NCI-H1048 (cell line): Measurements from ENCODE around the gene GATA3.

Experiments used
- DNase-seq: peaks from one replicate; lab custom pipeline; 2025; lab: John Stamatoyannopoulos, UW

The GATA3 gene

DNA sequence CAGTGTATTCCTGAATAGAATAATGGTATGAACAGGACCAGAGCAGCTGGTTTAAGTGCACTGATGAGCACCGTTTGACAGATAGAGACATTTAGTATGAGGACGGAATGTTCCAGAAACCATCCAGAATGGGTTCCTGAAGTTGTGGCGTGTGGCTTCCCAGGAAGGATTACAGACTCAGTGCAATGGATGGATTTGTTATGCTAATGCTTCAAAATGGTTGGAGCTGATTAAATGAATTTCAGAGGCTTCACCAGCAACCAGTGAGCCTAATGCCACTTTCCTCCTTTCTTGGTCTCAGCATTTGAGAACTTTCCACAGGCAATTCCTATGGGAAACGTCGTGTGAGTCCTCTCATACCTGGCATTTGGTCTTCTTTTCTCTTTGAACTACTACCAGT is 9.9 kb downstream of the GATA3 start:
- no peak for DNase-seq

DNA sequence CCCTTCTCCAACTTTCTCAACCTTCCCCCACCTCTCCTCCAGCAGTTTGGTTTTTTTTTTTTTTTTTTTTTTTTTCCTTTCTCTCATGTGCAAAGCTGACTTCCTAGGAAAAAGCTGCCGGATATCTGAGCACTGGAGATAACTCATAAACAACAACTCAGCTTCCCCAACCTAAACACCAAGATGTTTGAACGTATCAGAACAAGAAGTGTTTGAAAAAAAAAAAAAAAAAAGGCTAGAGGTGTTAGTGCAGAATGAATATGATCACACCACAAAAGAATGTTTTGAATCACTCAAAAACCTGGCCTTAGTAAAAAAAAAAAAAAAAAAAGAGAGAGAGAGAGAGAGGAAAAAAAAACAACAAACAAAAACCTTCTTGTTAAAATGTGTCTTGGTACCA is 11.2 kb downstream of the GATA3 start:
- DNase-seq: no peak

DNA sequence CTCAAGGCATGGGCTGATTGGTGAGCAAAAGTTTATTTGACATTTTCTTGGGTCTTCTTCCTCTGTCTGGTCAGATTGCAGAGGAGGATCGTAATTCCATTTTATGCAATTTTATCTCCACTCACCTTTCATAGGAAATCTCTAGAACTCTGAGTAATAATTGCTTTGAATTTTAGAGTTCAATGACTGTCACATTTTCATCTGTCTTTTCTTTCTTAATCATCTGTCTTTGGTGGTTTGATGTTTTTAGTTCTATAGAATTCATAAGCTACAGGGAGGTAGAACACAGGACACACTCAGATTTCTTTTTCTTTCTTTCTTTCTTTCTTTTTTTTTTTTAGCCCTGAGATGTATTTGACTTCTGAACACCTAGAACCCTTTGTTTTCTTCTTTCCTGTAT is 11.6 kb downstream of the GATA3 start:
- DNase-seq: no peak

DNA sequence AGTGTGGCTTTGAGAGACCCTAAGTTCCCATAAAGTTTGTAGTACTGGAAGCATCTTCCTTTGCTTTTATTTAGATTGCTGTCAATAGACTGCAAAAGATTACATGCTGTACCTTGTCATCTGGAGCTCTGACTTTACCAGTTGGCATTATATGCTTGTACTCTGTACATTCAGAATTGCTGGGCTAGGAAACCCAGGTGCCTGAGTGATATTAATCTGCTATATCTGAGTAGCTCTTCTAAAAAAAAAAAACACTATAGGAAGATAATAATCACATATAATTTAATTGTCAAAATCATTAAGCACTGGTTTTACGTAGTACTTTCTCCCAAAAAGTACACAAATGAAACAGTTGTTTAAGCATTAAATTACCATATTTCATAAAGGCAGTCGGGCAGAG is 12.3 kb downstream of the GATA3 start:
- DNase-seq: no peak

DNA sequence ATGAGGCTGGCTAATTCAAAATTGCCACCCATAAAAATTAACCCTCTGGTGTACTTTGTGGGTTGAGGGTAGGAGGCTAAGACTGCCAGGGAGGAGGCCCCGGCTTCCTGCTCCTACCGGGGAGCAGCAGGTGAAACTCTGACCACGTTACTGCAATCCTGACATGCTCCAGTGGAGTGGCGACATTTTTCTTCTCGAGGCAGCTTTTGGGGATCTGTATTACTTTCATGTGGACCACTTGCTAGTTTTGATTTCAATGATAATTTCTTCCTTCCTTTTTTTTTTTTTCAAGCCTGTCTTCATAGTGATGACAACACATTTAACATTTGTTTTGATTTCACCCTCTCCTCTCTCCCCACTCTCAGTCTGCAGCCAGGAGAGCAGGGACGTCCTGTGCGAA is 14.6 kb downstream of the GATA3 start:
- DNase-seq: no peak

DNA sequence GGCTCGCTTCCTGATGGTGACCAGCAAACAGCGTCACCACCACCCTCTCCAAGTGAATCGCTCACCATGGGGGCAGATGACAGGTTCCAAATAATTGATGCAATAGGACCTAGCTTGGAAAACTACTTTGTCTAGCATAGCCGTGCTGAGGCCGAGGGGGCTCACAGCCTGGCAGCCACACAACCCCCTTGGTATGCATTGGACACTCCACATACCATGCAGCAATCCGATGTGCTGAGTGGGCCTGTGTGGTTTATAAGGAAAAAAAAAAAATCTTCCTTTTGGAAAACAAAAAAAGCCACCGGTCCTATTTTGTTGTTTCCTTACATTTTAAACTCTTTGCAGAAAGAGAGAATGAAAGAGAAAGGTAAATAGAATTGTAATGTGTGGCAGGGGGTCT is 15.1 kb downstream of the GATA3 start:
- no peak for DNase-seq

DNA sequence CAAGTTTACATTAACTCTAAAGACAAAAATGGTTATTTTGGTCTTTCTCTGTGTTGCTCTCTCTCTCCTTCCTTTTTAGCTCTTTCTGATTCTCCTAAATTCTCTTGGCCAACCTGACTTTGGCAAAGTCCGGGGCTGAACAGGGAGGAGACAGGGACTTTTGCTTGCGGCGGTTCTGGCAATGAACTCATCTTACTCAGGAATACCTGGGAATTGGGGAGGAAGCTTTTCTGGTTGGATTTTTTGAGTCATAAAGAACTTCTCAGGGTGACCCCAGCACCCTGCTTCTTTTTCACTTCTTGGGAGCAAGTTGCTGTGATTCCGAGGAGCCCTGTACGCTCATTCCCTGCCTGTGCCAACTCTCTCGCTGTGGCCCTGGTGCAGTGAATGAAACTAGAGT is 16.0 kb downstream of the GATA3 start:
- no peak for DNase-seq

DNA sequence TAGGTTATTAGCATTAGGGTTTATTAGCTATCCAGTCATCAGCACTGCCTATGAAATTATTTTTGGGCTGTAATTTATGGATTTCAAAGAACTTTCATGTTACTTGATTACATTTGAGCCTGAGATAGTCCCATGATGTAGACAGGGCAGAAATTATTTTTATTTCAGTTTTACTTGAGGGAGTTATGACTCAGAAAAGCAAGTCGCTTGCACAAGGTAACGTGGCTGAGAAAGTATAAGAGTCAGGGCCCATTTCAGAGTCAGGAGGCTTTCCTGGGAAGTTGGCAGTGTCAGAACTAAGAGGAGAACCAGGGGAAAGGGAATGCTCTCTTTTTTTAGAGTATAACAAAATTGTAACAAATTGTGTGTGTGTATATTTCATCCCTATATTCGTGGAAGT is 16.5 kb downstream of the GATA3 start:
- no peak for DNase-seq

DNA sequence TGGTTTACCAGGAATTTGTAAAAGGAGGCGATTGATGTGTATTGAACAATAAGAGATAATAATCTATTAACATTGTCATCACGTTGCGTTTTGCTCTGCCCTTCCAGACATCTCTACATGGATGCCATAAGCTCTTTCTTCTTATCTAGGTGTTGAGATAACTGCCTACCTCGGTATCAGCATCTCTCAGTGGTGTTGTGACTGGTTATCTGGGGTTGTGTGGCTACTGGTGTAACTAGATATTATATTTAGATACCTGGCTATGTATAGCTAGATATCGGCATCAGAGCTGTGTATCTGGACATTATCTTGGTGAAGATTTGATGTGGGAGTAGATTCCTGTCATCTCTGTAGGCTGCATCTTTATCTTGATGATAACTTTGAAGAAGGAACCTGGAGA is 17.2 kb downstream of the GATA3 start:
- DNase-seq: no peak

DNA sequence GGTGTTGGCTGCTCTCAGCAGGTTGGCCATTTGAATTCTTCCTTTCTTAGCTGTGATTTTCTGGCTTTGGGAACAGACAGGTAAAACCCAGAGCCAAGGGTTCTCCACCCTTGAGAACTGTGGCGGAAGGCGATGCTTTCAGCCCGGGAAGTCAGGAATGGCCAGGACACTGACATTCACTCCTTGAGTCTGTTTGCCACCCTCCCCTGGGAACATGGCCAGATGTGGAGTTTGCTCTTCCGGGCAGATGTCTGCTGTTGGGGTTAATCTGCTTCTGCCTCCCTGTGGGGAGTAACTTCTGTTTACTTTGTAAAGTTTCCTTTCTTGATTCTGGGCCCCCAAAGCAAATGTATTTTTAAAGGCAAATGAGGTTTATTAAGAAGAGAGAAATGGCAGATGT is 17.7 kb downstream of the GATA3 start:
- DNase-seq: no peak

DNA sequence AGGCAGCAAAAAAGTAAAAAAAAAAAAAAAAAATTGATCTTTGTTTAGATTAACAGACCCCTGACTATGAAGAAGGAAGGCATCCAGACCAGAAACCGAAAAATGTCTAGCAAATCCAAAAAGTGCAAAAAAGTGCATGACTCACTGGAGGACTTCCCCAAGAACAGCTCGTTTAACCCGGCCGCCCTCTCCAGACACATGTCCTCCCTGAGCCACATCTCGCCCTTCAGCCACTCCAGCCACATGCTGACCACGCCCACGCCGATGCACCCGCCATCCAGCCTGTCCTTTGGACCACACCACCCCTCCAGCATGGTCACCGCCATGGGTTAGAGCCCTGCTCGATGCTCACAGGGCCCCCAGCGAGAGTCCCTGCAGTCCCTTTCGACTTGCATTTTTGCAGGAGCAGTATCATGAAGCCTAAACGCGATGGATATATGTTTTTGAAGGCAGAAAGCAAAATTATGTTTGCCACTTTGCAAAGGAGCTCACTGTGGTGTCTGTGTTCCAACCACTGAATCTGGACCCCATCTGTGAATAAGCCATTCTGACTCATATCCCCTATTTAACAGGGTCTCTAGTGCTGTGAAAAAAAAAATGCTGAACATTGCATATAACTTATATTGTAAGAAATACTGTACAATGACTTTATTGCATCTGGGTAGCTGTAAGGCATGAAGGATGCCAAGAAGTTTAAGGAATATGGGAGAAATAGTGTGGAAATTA is 19.4 kb downstream of the GATA3 start:
- DNase-seq: no peak

DNA sequence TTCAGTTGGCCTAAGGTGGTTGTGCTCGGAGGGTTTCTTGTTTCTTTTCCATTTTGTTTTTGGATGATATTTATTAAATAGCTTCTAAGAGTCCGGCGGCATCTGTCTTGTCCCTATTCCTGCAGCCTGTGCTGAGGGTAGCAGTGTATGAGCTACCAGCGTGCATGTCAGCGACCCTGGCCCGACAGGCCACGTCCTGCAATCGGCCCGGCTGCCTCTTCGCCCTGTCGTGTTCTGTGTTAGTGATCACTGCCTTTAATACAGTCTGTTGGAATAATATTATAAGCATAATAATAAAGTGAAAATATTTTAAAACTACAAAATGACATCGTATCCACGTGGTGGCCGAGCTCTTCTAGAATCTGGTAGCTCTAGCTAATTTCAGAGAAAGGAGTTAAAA is 20.4 kb downstream of the GATA3 start:
- no peak for DNase-seq

DNA sequence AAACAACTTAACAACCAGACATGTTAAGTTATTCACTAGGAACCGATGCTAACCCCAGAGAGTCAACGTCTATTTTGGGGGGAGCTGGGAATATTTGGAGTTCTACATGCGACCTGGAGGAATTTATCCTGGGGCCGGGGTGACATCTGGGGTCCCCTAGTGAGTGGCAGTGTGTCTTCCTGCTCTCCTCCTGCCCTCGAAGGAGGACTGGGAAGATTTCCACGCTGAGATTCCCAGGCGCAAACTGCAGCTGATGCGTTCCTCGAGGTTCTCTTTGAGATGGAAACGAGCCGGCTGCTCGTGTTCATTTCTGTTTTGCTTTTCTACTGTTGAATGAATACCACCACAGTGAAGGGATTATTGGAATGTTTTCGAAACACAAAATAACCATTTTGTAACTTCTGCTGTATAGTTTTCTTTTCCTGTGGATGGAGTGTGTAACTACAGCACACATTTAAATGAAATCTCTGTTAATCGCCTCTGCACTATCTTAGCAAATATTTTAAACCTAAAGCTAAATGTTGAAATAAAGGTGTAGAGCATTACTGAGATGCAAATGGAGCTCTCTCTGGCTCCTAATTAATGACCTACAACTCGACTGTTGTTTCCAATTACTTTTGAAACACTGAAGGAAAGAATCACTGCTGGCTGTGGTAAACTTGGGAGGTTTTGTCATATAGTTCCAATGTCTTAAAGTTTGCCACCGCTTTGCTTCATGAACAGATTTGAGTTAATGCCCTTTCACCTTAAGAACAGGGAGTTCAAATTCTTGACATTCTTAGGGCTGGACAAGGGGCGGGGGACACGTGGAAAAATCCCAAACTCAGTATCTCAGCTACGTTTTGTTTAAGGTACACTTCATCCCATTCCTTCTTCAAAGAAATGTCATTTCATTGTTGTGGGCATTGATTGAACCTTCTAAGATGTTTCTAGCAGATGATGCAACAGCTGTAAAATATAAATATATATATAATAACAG is 21.1 kb downstream of the GATA3 start:
- DNase-seq: no peak

DNA sequence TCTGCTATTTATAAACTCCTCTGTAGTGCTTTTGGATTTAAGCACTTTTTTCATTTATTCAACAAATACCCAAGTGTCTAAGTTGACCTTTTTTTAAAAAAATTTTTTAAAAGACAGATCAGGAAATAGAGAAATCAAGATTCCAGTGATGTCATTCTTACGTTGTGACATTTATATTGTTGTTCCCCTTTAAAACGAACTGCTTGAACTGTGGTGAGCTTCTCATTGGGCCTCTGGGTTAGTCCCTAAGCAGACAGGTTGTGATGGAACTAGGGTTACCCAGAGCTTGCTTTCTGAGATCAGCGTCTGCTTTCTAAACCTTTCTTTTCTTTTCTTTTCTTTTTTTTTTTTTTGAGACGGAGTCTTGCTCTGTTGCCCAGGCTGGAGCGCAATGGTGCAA is 22.4 kb downstream of the GATA3 start:
- DNase-seq: no peak

DNA sequence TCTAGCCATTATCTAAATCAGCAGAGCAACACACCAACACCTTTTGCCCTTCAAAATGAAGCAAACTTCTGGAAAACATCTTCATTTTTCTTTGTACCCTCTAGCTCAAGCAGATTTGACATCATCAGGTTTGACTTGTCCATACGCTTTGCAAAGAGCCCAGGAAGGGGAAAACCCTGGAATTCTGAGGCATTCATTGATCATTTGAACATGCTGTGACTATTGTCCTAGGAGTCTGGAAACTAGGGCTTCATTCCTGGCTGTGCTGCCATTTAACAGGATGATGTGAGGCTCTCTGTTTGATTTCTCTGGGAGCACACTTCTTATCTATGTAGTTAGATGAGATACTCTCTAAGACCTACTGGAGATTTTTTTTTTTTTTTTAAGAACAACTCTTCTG is 23.5 kb downstream of the GATA3 start:
- DNase-seq: no peak

DNA sequence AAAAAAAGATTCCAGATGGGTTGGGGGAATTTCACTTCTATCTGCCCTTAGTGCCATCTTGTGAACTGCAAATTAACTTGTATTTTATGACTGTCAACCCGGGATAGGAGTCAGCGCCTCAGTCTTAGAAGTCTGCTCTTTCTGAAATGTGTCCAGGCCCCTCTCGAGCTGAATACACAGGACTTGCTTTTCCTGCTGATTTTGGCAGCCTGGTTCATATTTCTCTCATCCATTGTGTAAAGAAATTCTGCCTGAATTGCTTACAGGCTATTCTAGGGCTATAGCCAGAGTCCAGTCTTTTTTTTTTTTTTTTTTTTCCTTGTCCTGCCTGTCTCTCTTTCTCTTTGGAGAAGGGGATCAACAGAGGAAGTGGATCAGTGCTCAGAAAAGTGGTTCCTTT is 24.6 kb downstream of the GATA3 start:
- no peak for DNase-seq

DNA sequence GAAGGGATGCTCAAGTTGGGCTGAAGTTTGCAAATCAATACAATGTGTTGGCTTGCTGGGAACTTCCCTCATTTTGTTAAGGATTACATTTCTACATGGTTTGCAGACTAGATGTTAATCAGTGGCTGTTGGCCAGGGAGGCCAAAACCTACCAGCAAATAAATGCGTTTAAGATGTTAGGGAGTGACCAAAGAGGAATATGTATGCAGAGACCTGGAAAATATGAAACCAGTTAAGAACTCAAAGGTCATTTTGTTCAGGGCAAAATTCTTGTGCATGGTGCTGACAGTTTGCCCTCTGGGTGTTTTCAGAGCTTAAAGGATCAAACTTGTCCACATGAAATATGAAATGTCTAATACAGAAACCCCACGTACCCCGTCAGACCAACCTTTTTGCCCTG is 30.3 kb downstream of the GATA3 start:
- no peak for DNase-seq

DNA sequence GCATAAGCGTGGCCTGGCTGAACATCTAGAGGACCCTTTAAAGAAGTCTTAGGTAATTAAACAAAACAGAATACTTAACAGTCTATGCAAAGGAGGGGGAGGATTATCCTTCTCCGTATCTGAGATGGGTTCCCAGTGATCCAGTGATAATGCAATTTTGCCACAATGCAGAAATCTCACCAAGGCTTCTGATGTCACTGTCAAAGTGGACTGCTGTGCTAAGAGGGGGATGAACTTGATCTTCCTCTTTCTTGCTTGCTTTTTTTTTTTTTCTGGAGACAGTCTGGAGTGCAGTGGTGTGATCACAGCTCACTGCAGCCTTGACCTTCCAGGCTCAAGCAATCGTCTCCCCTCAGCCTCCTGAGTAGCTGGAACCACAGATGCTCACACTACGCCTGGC is 30.8 kb downstream of the GATA3 start:
- no peak for DNase-seq

DNA sequence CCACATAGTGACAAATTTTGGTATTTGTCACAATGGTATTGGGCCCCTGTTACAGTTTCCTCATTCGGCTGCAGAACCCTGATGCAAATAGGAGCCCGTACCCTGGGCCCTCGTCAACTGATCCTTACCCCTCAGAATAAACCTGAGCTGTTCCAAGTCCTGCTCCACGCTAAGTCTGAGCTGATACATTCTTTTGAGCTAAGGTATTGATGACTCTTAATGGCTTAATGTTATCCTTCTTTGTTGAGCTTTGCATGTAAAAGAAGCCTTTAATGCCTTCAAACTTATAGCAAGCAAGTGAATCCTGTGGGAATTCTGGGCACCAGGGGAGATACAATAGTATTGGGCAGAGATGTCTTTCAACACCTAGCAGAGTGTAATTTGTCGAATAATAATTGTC is 31.8 kb downstream of the GATA3 start:
- DNase-seq: no peak

DNA sequence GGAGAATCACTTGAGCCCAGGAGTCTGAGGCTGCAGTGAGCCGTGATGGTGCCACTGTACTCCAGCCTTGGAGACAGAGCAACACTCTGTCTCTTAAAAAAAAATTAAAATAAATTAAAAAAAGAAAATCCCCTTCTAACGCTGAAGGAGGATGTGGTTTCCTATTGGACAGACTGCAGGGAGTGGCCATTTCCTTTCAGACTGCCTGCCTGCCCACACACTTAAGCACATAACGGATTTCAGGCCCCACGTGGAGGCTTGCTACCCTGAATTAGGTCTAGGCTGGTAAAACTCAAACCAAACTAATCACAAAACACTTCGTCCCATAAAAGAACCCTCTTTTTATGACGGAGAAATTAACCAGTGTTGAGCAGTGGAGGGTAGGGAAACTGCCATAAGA is 34.0 kb downstream of the GATA3 start:
- no peak for DNase-seq

DNA sequence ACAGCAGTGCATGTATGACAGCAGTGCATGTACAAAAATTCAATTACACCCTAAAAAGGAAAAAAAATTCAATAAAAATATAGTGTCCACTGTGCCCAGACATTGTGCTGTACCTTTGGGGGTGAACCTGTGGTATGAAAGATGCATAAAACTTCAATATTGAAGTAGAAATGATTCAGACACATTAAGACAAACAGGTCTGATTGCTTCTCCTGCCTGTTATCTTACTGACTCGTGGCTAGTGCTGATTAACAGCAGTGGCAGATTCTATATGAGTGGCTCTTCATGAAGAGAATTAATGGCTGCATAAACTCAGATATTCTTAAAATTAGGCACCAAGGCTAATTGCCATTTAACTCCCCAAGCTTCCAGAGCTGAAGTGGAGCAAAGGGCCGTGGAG is 37.9 kb downstream of the GATA3 start:
- no peak for DNase-seq

DNA sequence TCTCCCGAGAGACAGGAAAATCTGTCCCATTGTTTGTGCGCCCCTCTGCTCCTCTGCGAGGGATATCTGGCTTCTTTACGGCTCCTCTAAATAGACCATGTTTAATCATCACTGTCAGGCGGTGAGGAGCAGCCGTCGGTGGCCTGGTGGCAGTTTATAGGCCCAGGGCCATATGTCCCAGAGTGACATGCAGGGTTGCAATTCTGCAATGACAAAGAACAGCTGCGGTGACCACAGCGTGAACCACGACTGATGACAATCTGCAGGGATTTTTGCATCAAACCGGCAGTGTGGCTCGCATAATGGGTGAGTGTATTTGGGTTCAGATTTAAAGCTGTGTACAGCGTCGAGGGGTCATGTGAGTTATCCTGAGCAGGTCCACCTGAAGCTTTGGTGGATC is 41.5 kb downstream of the GATA3 start:
- DNase-seq: no peak

DNA sequence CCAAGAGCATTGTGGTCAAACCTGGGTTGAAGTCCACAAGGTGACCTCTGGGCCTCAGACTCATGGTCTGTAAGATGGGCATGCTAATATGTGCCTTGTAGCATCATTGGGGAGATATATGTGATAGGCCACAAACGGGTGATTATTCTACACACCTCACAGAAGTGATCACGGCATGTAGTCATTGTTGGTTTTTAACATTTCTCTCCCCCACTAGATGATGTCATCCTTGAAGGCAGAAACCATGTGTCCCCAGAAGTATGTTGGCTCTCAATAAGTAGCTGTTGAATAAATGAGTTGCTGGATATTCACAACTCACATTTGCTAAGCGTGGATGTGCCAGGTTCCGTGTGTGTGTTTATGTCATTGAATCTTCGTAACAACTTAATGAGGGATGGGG is 42.4 kb downstream of the GATA3 start:
- DNase-seq: no peak

DNA sequence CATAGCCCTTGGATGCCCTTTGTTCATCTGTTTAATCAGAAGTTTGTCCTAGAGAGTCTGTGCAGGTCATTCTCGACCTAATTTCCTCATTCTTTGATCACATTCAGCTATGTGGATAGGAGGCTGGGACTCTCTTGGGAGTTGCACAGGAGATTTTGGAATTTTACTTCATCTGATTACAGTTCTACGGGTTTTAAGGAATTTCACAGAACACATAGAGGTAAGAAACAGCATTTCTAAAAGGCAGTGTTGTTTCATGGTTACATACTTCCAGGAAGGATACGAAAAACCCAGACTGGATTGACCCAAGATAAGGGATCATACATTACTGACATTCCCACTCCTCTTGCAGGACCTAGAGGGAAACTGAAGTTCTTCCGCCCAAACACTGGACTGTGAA is 45.9 kb downstream of the GATA3 start:
- DNase-seq: no peak
